GM06990 (cell line): ENCODE results near the gene AMBP.

Experiments
- DNase-seq: peaks from one replicate; pipeline ENCODE4 v3.0.0-alpha.2; 2011; ENCODE audit not compliant: insufficient read length; ENCODE audit errors: extremely low read depth
- H3K27me3 ChIP-seq: replicated peaks from 2 replicates; pipeline ENCODE4 v1.6.0; 2011; ENCODE audit warnings: low read length; ENCODE audit not compliant: control insufficient read depth, insufficient read depth
- H3K36me3 ChIP-seq: 2 replicates; pipeline ENCODE4 v1.5.1; 2011; ENCODE audit warnings: low read length; ENCODE audit not compliant: control insufficient read depth, insufficient read depth
- H3K4me3 ChIP-seq: replicated peaks from 2 replicates; pipeline ENCODE4 v1.5.1; 2011; ENCODE audit warnings: low read depth, mild to moderate bottlenecking, control low read depth, low read length
- CTCF ChIP-seq: IDR thresholded peaks from 2 replicates; pipeline ENCODE4 v1.5.1; 2011; ENCODE audit warnings: low read length, control low read depth, mild to moderate bottlenecking, inconsistent platforms; ENCODE audit not compliant: insufficient read depth, poor library complexity, severe bottlenecking

The AMBP gene

GRCh38 chr9:114034661-114035062 lies 43.4 kb downstream of the AMBP start:
- H3K36me3 ChIP-seq = no peaks in the 10 kb centered on the region
- TF ChIP-seq CTCF = no peak
- DNase-seq = no peak

GRCh38 chr9:114034196-114034595 lies 43.9 kb downstream of the AMBP start:
- no peak for DNase-seq
- Histone ChIP-seq H3K4me3 (no peak overlapping the region), H3K36me3 (no peaks in the 10 kb centered on the region), H3K27me3 (no peaks in the 10 kb centered on the region)
- no peak for TF ChIP-seq CTCF

More at GRCh38 chr9:114034661-114035062, 43.4 kb downstream of the AMBP start:
- Histone ChIP-seq H3K4me3 (no peak overlapping the region), H3K27me3 (no peaks in the 10 kb centered on the region)

- no peaks in the 10 kb centered on the region for H3K27me3 ChIP-seq
- H3K4me3 ChIP-seq = no peak overlapping the region
- no peaks in the 10 kb centered on the region for H3K36me3 ChIP-seq
- no peak for DNase-seq
- peak; percentile 52 for TF ChIP-seq CTCF
Measured at GRCh38 chr9:114033397-114034103, 44.5 kb downstream of the AMBP start.

GRCh38 chr9:114031948-114032840 lies 45.9 kb downstream of the AMBP start:
- no peaks in the 10 kb centered on the region for H3K27me3 ChIP-seq

GRCh38 chr9:114031037-114031630 lies 47.0 kb downstream of the AMBP start:
- H3K27me3 ChIP-seq = no peaks in the 10 kb centered on the region; the same call in 1 of the 2 replicates
- no peaks in the 10 kb centered on the region for H3K36me3 ChIP-seq
- DNase-seq = no peak
- no peak overlapping the region for H3K4me3 ChIP-seq
- no peak for TF ChIP-seq CTCF

More at GRCh38 chr9:114031948-114032840, 45.9 kb downstream of the AMBP start:
- DNase-seq = no peak
- no peaks in the 10 kb centered on the region for H3K36me3 ChIP-seq
- H3K4me3 ChIP-seq = no peak overlapping the region
- TF ChIP-seq CTCF = no peak
